Measurements from ENCODE around the gene TMEM175.

DNA sequence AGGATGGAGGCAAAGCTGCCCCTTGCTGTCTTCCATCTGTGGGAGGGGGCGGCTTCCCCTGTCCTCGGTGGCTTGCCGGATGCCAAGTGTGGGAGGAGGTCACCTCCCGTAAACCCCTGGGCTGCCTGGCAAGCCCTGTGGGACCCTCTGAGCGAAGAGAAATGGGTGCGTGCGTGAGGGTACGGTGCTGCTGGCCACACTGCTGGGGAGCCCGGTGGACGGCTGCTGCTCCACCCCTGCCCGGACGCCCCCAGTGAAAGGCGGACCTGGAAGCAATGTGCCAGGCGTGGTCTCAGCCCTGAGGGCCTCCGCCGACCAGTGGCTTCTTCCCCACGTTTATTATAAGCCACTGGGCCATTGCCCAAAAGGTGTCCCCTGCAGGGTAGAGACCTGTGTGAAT lies 50.0 kb downstream of the TMEM175 start:
- TF ChIP-seq POLR2A (IDR thresholded peaks at IDR 0.05): no peak
- TF ChIP-seq, protein P1, sequence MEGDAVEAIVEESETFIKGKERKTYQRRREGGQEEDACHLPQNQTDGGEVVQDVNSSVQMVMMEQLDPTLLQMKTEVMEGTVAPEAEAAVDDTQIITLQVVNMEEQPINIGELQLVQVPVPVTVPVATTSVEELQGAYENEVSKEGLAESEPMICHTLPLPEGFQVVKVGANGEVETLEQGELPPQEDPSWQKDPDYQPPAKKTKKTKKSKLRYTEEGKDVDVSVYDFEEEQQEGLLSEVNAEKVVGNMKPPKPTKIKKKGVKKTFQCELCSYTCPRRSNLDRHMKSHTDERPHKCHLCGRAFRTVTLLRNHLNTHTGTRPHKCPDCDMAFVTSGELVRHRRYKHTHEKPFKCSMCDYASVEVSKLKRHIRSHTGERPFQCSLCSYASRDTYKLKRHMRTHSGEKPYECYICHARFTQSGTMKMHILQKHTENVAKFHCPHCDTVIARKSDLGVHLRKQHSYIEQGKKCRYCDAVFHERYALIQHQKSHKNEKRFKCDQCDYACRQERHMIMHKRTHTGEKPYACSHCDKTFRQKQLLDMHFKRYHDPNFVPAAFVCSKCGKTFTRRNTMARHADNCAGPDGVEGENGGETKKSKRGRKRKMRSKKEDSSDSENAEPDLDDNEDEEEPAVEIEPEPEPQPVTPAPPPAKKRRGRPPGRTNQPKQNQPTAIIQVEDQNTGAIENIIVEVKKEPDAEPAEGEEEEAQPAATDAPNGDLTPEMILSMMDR (IDR thresholded peaks at IDR 0.05): no peak

All from breast epithelium (tissue), 3 donors.